HG03280 (cell line): ENCODE results near the gene ZNF765.
"Not testable (repeated sequence)": the region's sequence is repeated elsewhere in the genome, so short reads cannot be mapped to it uniquely, and the experiment has no call there.

Source experiments
- ATAC-seq: cut with Tn5 transposase; IDR thresholded peaks from one replicate; pipeline ENCODE4 v1.9.1; 2021; ENCODE audit warnings: mild to moderate bottlenecking, moderate library complexity; ENCODE audit not compliant: unreplicated experiment

The ZNF765 gene

DNA sequence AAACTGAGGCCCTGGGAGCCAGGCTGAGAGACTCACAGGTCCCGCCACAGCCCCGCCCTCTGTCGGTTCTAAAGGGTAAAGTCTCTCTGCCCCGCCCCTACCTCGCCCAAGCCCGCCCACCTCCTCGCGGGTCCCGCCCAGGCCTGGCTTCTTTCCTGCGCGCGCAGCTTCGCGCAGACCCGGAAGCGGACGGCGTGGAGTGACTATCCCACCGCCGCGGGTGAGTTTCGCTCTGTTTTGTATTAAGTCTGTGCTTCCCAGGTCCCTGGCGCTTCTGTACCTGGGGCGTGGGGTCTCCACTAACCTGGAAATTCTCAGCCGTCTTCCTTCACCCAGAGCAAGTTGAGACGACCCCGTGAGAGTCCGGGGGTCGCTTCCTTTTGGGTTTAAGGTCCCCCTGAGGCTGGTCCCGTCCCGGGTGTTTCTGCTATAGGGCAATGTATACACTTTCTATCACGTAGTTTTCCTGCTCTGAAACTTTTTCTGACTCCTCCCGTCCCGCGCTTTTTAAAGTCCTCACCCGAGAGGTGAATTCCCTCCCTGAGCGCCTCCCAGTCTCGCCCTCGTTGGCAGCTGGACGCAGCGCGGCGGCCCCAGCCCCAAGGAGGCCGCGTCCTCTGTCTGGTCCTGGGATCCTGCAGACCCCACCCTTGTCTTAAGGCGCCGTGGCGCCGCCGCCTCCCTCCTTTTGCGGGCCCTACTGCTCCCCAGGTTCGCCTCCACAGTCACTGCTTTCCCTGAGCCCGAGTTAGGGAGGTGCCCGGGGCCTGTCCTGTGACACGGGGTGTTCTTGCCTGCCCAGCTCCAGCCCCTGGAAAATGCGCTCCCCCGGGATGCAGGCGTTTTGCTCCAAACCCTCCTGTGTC lies at the start of gene ZNF765:
ZNF765 (plus strand) TSS at position 176 of the 866 bp plus-strand sequence. CDS start 2,867 bp downstream, outside the sequence.
- peak; percentile 89 for ATAC-seq

DNA sequence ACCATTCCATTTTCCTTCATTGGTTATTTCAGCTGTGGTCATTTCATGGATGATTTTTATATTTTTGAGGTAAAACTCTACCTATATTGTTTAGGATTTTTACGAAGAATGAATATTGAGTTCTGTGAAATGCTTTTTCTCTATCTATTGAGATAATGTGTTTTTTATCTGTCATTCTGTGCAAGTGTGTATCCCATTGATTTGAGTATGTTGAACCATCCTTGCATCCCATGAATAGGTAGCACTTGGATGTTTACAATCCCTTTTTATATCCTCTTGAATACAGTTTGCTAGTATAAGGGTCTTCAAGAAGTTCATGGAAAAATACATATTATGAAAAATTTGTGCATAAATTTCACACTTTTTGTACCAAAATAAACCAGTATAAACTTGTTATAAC lies 39.2 kb upstream of the ZNF765 start:
- ATAC-seq = no peak

DNA sequence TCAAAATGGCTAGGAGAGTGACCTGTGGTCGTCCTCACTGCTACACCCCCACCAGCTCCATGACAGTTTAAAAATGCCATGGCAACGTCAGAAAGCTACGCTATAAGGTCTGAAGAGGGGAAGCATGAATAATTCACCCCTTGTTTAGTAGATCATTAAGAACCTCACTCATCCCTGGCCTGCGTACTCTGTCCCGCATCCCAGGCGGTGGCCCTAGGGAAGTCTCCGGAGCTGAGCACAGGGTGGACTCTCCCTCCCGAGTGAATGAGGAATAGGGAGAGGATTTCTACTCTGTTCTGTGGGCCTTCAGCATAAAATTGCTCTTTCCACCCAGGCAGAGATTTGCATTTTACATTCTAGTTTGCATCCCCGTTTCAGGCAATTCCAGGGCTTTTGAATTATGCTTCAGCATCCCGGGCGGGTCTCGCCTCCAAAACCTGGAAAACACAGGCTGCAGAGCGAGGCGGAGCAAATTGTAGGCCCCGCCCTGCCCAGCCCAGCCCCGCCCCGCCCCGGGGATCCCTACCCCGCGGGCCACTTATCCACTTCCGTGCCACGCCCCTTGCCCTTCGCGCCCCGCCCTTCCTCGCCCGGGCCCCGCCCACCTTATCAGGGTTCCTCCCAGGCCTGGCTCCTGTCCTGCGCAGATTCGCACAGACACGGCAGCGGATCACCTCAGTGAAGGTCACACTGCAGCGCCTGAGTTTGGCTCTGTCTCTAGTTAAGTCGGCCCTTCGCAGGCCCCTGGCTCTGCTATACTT lies 36.9 kb upstream of the ZNF765 start:
- ATAC-seq = no peak

DNA sequence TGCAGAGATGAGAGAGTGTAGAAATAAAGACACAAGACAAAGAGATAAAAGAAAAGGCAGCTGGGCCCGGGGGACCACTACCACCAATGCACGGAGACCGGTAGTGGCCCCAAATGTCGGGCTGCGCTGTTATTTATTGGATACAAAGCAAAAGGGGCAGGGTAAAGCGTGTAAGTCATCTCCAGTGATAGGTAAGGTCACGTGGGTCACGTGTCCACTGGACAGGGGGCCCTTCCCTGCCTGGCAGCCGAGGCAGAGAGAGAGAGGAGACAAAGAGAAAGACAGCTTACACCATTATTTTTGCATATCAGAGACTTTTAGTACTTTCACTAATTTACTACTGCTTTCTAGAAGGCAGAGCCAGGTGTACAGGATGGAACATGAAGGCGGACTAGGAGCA lies 34.9 kb upstream of the ZNF765 start:
- ATAC-seq = not testable (repeated sequence)

DNA sequence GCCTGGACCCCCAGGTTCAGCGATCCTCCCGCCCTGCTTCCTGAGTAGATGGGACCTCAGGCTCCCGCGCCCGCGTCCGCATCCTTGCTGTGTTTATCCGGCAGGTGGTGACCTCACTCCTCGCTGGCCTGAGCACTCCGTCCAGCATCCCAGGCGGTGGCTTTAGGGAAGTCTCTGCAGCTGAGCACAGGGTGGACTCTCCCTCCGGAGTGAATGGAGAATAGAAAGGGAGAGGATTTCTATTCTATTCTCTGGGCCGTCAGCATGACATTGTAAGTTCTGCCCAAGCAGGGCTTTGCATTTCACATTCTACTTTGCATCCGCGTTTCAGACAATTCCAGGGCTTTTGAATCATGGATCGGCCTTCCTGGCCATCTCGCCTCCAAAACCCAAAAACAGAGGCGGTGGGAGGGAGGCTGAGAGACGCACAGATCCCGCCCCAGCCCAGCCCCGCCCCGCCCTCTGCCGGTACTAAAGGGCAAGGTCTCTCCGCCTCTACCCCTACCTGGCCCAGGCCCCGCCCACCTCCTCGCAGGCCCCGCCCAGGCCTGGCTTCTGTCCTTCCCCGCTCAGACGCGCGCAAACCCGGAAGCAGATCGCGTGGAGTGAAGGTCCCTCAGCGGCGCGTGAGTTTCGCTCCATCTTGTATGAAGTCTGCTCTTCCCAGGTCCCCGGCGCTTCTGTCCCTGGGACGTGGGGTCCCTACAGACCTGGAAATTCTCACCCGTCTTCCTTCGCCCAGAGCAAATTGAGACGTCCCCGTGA lies 29.6 kb upstream of the ZNF765 start, which contains the start of gene ZNF525:
ZNF525 (plus strand) TSS at position 572 of the 765 bp plus-strand sequence. CDS start 6,577 bp downstream, outside the sequence.
- peak; percentile 100 for ATAC-seq

DNA sequence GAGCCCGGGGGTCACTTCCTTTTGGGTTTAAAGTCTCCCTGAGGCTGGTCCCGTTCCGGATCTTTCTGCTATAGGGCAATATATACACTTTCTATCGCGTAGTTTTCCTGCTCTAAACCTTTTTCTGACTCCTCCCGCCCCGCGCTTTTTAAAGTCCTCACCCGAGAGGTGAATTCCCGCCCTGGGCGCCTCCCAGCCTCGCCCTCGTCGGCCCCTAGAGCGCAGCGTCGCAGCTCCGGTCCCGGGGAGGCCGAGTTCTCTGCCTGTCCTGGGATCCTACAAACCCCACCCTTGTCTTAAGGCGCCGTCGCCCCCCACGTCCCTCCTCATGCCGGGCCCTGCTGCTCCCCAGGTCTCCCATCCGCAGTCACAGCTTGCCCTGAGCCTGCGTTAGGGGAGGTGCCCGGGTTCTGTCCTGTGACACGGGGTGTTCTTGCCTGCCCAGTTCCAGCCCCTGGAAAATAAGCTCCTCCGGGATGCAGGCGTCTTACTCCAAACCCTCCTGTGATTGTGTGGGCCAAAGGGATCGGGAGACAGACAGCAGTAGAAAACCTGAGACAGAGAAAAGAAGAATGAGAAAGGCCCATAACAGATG lies 29.0 kb upstream of the ZNF765 start:
- peak; percentile 17 for ATAC-seq

DNA sequence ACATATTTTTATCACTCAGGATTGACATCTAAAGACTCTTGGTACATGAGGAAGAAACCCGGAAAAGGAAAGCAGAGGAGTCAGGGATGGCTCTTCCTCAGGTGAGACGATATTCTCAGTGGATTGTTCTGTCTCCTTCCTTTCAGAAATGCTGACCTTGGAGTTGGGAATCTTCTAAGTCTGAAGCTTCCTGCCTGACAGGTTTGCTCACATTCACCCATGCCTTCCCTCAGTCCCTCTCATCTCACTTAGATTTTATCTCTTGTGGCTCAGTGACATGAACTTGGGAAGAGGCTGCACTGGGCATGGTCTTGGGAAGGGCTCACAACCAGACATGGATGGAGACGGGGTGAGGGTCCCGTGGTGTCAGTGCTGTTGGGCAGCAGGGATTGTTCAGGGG lies 22.8 kb upstream of the ZNF765 start:
- ATAC-seq = no peak

DNA sequence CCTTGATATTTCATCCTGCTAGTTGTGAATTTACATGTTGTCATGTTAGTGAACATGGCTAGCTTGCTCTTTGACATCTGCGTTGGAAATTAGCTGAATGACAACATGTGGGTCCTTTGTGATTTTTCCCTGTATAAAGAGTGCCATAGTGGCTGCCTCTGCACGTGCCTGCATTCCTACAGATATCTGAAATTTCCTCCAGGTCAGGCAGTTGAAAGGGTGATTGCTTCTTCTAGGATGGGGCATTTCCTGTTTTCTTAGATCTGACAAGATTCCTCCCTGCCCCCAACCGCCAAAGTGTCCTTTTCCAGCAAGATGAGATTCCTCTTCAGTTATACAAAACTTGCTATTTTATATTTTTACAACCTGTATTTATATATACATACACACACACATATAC lies 20.7 kb upstream of the ZNF765 start:
- ATAC-seq = no peak

DNA sequence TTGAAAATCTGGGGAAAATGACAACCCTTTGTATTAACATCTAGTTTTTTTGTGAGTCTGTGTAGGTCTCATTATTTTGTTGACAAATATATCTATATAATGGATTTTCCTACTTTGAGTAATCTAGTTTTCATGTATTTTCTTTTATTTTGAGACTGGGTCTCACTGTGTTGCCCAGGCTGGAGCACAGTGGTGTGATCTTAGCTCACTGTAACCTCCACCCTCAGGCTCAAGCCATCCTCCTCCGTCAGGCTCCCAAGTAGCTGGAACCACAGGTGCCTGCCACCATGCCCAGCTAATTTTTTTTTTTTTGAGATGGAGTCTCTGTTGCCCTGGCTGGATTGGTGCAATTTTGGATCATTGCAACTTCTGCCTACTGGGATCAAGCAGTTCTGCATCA lies 20.2 kb upstream of the ZNF765 start:
- ATAC-seq = no peak

DNA sequence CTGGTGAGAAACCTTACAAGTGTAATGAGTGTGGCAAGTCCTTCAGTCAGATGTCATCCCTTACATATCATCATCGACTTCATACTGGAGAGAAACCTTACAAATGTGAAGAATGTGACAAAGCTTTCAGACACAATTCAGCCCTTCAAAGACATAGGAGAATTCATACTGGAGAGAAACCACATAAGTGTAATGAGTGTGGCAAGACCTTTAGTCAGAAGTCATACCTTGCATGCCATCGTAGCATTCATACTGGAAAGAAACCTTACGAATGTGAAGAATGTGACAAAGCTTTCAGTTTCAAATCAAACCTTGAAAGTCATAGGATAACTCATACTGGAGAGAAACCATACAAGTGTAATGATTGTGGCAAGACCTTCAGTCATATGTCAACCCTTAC lies 13.6 kb upstream of the ZNF765 start:
- ATAC-seq = no peak

DNA sequence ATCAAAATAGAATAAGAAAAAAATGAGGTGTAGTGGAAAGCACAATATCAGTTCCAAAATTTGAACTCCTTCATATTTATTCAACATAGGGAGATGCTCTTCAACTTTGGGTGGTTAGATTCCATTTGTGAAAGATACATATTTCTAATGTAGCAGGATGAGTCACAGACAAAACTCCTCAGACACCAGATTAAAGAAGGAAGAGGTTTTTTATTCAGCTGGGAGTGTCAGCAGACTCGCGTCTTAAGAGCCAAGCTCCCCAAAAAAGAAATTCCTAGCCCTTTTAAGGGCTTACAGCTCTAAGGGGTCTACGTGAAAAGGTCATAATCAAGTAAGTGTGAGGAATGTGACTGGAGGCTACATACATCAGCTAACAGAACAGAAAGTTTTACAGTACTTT lies 6.8 kb upstream of the ZNF765 start:
- no peak for ATAC-seq

DNA sequence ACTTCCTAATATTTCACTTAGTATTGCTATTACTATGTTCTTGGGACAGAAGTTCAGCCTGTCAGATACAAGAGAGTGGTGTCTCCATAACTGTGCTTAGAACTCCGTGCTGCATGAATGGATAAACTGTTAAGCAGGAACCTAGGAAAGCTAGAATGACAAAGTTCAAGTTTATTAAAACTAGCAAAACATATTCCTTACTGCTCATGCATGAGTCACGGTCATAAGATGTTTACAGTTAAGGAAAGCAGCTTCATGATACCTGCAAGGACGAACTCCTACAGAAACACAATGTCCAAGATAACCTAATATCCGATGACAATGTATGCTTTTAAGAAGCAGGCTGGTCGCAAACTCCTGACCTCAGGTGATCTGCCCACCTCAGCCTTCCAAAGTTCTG lies 6.0 kb upstream of the ZNF765 start:
- ATAC-seq = no peak

DNA sequence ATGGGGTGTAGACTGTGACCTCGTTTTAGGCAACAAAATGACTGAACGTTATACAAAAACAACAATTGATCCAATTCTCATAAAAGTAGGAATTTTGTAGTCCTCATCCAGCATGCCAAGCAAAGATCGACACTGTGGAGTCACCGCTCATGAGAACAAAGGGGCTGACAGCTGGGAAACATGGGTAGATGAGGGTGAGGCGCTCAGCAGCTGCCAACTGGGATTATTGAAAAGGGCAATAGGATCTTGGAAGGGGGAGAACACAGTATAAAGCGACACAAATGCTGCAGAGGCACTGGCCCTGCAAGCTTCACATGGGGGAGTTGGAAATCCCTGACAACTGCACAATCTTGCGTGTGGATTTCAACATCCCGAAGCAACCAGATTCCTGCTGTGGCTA lies 5.4 kb upstream of the ZNF765 start:
- no peak for ATAC-seq

DNA sequence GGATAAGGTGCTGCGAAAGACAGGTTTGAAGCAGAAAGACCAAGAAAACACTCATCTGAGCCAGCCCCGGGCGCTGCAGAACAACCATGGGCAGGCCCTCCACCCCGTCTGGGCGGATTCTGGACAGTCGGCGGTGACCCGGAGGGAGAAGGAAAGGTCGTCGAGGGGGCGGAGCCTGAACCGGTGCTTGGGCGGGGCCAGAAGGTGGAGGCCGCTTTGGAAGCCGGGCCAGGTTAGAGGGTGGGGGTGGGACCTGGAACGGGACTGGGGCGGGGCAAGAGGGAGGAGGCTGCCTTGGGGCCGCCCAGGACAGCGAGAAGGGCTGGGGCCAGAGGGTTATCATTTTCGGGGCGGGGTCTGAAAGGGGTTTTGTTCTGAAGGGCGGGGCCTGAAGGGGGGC lies 5.0 kb upstream of the ZNF765 start:
- ATAC-seq = no peak

DNA sequence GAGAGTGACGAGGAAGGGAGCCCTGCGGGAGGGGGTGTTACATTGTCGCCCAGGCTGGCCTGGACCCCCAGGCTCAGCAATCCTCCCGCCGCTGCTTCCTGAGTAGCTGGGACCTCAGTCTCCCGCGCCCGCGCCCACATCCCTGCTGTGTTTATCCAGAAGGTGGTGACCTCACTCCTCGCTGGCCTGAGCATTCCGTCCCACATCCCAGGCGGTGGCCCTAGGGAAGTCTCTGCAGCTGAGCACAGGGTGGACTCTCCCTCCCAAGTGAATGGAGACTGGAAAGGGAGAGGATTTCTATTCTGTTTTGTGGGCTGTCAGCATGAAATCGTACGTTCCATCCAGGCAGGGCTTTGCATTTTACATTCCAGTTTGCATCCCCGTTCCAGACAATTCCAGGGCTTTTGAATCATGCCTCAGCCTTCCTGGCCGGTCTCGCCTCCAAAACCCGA lies 401 bp upstream of the ZNF765 start:
- no peak for ATAC-seq

DNA sequence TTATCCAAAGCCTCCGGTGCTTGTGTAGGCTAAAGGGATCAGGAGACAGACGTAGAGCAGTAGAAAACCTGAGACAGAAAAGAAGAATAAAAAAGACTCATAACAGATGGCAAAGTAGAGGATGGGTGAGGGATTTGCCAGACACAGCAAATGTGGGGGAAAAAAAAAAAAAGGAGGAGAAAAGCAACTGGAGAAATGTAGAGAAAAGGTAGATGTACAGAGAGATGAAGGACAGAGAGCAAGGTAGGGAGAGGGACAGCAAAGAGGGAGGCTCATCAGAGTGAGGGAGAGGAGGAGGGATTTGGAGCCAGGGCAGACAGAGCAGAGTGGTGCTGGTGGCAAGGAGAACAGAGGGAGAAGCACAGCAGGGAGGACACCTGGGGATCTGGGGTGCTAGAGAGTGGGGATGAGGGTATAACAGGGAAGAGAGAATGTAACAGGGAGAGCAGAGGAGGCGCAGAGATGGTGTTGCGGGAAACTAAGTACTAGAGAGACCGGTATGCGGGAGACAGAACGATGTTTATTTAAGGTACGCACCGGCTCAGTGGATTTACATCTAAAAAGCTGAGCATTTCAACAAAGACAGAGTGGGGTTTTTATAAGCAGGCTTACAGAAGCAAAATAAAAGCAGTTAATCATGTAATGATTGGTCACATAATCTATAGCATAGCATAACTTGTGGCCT lies 1.0 kb downstream of the ZNF765 start:
- ATAC-seq = not testable (repeated sequence)

DNA sequence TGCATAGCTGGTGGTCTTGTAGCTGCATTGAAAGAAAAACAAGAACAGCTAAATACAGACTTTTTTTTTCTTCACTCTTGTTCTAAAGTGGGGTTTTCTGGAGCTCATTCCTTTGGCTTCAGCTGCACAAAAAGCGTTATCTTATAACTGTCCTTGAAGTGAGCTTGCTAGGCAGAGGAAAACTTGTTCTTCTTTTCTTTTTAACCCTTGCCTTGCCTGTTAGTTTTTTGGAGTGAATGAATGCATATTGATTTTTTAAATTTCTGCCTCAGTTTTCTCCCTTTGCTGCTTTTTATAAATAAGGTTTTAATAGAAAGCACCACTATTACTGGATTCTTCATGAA lies 1.5 kb downstream of the ZNF765 start:
- ATAC-seq = no peak

DNA sequence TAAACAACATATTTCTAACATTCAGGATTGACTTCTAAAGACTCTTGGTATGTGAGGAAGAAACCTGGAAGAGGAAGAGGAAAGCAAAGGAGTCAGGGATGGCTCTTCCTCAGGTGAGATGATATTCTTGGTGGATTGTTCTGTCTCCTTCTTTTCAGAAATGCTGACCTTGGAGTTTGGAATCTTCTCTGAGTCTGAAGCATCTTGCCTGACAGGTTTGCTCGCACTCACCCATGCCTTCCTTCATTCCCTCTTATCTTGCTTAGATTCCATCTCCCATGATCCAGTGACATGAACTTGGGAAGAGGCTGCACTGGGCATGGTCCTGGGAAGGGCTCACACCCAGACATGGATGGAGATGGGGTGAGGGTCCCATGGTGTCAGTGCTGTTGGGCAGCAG lies 3.0 kb downstream of the ZNF765 start:
- not testable (repeated sequence) for ATAC-seq

DNA sequence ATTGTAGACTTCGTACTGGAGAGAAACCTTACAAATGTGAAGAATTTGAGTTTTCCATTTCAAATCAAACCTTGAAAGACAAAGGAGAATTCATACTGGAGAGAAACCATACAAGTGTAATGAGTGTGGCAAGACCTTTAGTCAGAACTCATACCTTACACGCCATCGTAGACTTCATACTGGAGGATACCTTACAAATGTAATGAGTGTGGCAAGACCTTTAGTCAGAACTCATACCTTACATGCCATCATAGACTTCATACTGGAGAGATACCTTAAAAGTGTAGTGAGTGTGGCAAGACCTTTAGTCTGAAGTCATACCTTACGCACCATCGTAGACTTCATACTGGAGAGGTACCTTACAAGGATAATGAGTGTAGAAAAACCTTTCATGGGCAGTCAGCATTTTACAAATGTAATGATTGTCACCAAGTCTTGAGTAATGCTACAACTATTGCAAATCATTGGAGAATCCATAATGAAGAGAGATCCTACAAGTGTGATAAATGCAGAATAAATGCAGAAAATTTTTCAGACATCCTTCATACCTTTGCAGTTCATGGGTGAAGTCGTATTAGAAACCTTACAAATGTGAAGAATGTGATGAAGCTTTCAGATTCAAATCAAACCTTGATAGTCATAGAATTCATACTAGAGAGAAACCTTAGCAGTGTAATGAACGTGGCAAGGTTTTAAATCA lies 14.7 kb downstream of the ZNF765 start:
- no peak for ATAC-seq
